Osteocyte (in vitro differentiated cells): ENCODE measurements around the gene METTL26. TPM values are rescaled to one million over a fixed set of nuclear protein-coding genes. Genes with fewer than 3 reads are reported as not detected.

Source experiments
- DNase-seq: peaks from one replicate; pipeline ENCODE4 v3.0.0; 2021; ENCODE audit warnings: mixed read lengths; ENCODE audit not compliant: unreplicated experiment; ENCODE audit errors: extremely low spot score
- H3K27ac Mint-ChIP-seq: one replicate; pipeline ENCODE4 v1.8.0; 2021; ENCODE audit warnings: mild to moderate bottlenecking, mixed read lengths; ENCODE audit not compliant: unreplicated experiment
- H3K27me3 Mint-ChIP-seq: one replicate; pipeline ENCODE4 v1.8.0; 2021; ENCODE audit warnings: mixed read lengths; ENCODE audit not compliant: unreplicated experiment
- H3K36me3 Mint-ChIP-seq: one replicate; pipeline ENCODE4 v1.8.0; 2021; ENCODE audit warnings: mixed read lengths; ENCODE audit not compliant: unreplicated experiment
- H3K4me1 Mint-ChIP-seq: one replicate; pipeline ENCODE4 v1.8.0; 2021; ENCODE audit warnings: mixed read lengths; ENCODE audit not compliant: unreplicated experiment
- H3K4me3 Mint-ChIP-seq: one replicate; pipeline ENCODE4 v1.8.0; 2021; ENCODE audit warnings: mild to moderate bottlenecking, moderate library complexity, mixed read lengths; ENCODE audit not compliant: unreplicated experiment
- H3K9me3 Mint-ChIP-seq: one replicate; pipeline ENCODE4 v1.8.0; 2021; ENCODE audit warnings: mixed read lengths; ENCODE audit not compliant: unreplicated experiment
- CTCF ChIP-seq: fragments of 200-600 bp; sonication (generic); IDR thresholded peaks from 2 replicates; pipeline ENCODE4 v1.5.0; 2021; ENCODE audit warnings: antibody characterized with exemption, mild to moderate bottlenecking, moderate library complexity
- total RNA-seq: library from RNA; stranded (reverse); gene quantifications from 2 replicates; pipeline ENCODE4 v1.2.1, GENCODE V29; 2021

The METTL26 gene
- total RNA-seq, 1 donor from 2014 or later: 69.8 TPM

GRCh38 chr16:609316-609715 lies 26.8 kb downstream of the METTL26 start:
- Mint-ChIP-seq H3K27ac (no peak overlapping the region), H3K9me3 (peaks cover 5% of the 10 kb centered on the region), H3K27me3 (no peaks in the 10 kb centered on the region), H3K36me3 (peaks cover 4% of the 10 kb centered on the region), H3K4me3 (no peak overlapping the region), H3K4me1 (peaks cover 2% of the 10 kb centered on the region)
- no peak for DNase-seq
- TF ChIP-seq CTCF: no peak

- H3K36me3 Mint-ChIP-seq: peaks cover 4% of the 10 kb centered on the region
- no peaks in the 10 kb centered on the region for H3K27me3 Mint-ChIP-seq
- no peak for DNase-seq
- H3K27ac Mint-ChIP-seq: no peak overlapping the region
- peaks cover 5% of the 10 kb centered on the region for H3K9me3 Mint-ChIP-seq
- H3K4me1 Mint-ChIP-seq: peaks cover 2% of the 10 kb centered on the region
- H3K4me3 Mint-ChIP-seq: no peak overlapping the region
- TF ChIP-seq CTCF: no peak
Observed at GRCh38 chr16:608019-608418, 28.1 kb downstream of the METTL26 start.

GRCh38 chr16:606656-607307 lies 29.3 kb downstream of the METTL26 start:
- H3K27me3 Mint-ChIP-seq: no peaks in the 10 kb centered on the region
- peaks cover 5% of the 10 kb centered on the region for H3K9me3 Mint-ChIP-seq
- no peak overlapping the region for H3K27ac Mint-ChIP-seq
- no peak for TF ChIP-seq CTCF
- no peak for DNase-seq
- H3K4me3 Mint-ChIP-seq: no peak overlapping the region
- peaks cover 2% of the 10 kb centered on the region for H3K4me1 Mint-ChIP-seq
- H3K36me3 Mint-ChIP-seq: peaks cover 4% of the 10 kb centered on the region

- Mint-ChIP-seq H3K36me3 (peaks cover 6% of the 10 kb centered on the region), H3K27ac (no peak overlapping the region), H3K9me3 (peaks cover 5% of the 10 kb centered on the region), H3K4me1 (no peaks in the 10 kb centered on the region), H3K4me3 (no peak overlapping the region), H3K27me3 (no peaks in the 10 kb centered on the region)
- no peak for TF ChIP-seq CTCF
- DNase-seq: no peak
Observed at GRCh38 chr16:603933-604332, 32.2 kb downstream of the METTL26 start.

GRCh38 chr16:600781-601180 lies 35.3 kb downstream of the METTL26 start:
- TF ChIP-seq CTCF: peak; percentile 43
- no peak overlapping the region for H3K27ac Mint-ChIP-seq
- DNase-seq: no peak

More at GRCh38 chr16:600781-601180, 35.3 kb downstream of the METTL26 start:
- Mint-ChIP-seq H3K9me3 (peaks cover 5% of the 10 kb centered on the region), H3K4me1 (no peaks in the 10 kb centered on the region), H3K27me3 (no peaks in the 10 kb centered on the region), H3K4me3 (no peak overlapping the region), H3K36me3 (peaks cover 16% of the 10 kb centered on the region)
